HCT116 (cell line): ENCODE measurements around the gene CMTM2. TPM values are rescaled to one million over a fixed set of nuclear protein-coding genes. Genes with fewer than 3 reads are reported as not detected.

ENCODE experiments used
- ATAC-seq: fragments of 200-7000 bp; cut with Tn5 transposase; 2 replicates; pipeline ENCODE4 v1.9.1; 2020; ENCODE audit warnings: mild to moderate bottlenecking, moderate library complexity
- BruUV-seq: library from RNA; stranded (reverse); fragments of 400-500 nt; replicated peaks from 2 replicates; lab custom pipeline; 2021; lab: Mats Ljungman, UMichigan
- CTCF ChIA-PET: fragments of 300-600 bp; sonication (Branson Sonifier 250); formaldehyde crosslinking; loops from one replicate; lab custom pipeline; 2021; ENCODE audit warnings: antibody characterized with exemption; lab: Charles Lee
- POLR2A ChIA-PET: fragments of 300-600, 350-600 bp; sonication (Branson Sonifier 250); formaldehyde crosslinking; loops from one replicate; lab custom pipeline; 2021; ENCODE audit warnings: antibody characterized with exemption; lab: Charles Lee
- RAD21 ChIA-PET, 2 experiments: fragments of 300-600 bp; sonication (Branson Sonifier 250); formaldehyde crosslinking; loops; one replicate each; lab custom pipeline; 2023; ENCODE audit warnings: low total read pairs in 2 of 2; ENCODE audit not compliant: uncharacterized antibody in 2 of 2, unreplicated experiment in 2 of 2, low non-redundant PET in 1 of 2; lab: Charles Lee
- DNase-seq: peaks from one replicate; pipeline ENCODE4 v3.0.0-alpha.2; 2010; ENCODE audit warnings: low read depth, low spot score
- H2AFZ ChIP-seq: fragments of 200-600 bp; shearing (Covaris generic), sonication (generic); 2 replicates; pipeline ENCODE4 v1.6.1; 2017; ENCODE audit warnings: low read depth, mixed run types, mixed read lengths, antibody characterized with exemption, low read length; ENCODE audit not compliant: poor library complexity, severe bottlenecking
- H3K27ac ChIP-seq: 2 replicates; pipeline ENCODE4 v1.5.1; 2012; ENCODE audit warnings: low read depth, low read length
- H3K27me3 ChIP-seq: fragments of 200-600 bp; sonication (generic); 2 replicates; pipeline ENCODE4 v1.6.1; 2016; ENCODE audit warnings: mixed run types, low read length, mixed read lengths; ENCODE audit not compliant: insufficient read depth
- H3K36me3 ChIP-seq, 2 experiments: fragments of 200-500 bp in 1 of 2; fragments of 200-600 bp in 1 of 2; sonication (Bioruptor generic) in 1 of 2; sonication (generic) in 1 of 2; 2 replicates each; pipeline versions ENCODE4 v1.5.1 to v1.6.1; 2014 to 2016; ENCODE audit warnings: low read length in 2 of 2, inconsistent platforms in 1 of 2, mixed read lengths in 1 of 2, mixed run types in 1 of 2; ENCODE audit not compliant: insufficient read depth in 2 of 2, control insufficient read depth in 1 of 2
- H3K4me1 ChIP-seq, 2 experiments: fragments of 200-600 bp in 1 of 2; sonication (generic) in 1 of 2; 2 replicates each; pipeline versions ENCODE4 v1.5.1 to v1.6.1; 2012 to 2017; ENCODE audit warnings: low read length in 2 of 2, inconsistent platforms in 1 of 2, mild to moderate bottlenecking in 1 of 2, mixed read lengths in 1 of 2, mixed run types in 1 of 2, moderate library complexity in 1 of 2; ENCODE audit not compliant: insufficient read depth in 2 of 2, control insufficient read depth in 1 of 2
- H3K4me2 ChIP-seq: fragments of 200-600 bp; sonication (generic); 2 replicates; pipeline ENCODE4 v1.6.1; 2017; ENCODE audit warnings: mixed run types, low read length, mixed read lengths
- H3K4me3 ChIP-seq, 2 experiments: fragments of 200-600 bp in 1 of 2; sonication (generic) in 1 of 2; replicated peaks in 1 of 2; 2 replicates each; pipeline ENCODE4 v1.5.1; 2011 to 2016; ENCODE audit warnings: low read length in 2 of 2, control low read depth in 1 of 2, low read depth in 1 of 2, mild to moderate bottlenecking in 1 of 2, mixed read lengths in 1 of 2, mixed run types in 1 of 2
- H3K79me2 ChIP-seq: fragments of 200-600 bp; sonication (generic); 2 replicates; pipeline ENCODE4 v1.6.1; 2017; ENCODE audit warnings: mild to moderate bottlenecking, mixed run types, low read length, moderate library complexity, mixed read lengths; ENCODE audit not compliant: insufficient read depth
- H3K9ac ChIP-seq: fragments of 200-600 bp; sonication (generic); 2 replicates; pipeline ENCODE4 v1.6.1; 2016; ENCODE audit warnings: low read length, mixed read lengths
- H3K9me2 ChIP-seq: fragments of 200-600 bp; sonication (generic), shearing (Covaris generic); 2 replicates; pipeline ENCODE4 v1.6.1; 2017; ENCODE audit warnings: mixed run types, mild to moderate bottlenecking, moderate library complexity; ENCODE audit not compliant: insufficient read depth
- H3K9me3 ChIP-seq, 2 experiments: fragments of 200-500 bp in 1 of 2; fragments of 200-600 bp in 1 of 2; sonication (Bioruptor generic) in 1 of 2; sonication (generic) in 1 of 2; 2 replicates each; pipeline ENCODE4 v1.6.1; 2014 to 2017; ENCODE audit warnings: low read length in 2 of 2, mixed read lengths in 2 of 2, inconsistent platforms in 1 of 2, low read depth in 1 of 2, mild to moderate bottlenecking in 1 of 2, mixed run types in 1 of 2, moderate library complexity in 1 of 2; ENCODE audit not compliant: control insufficient read depth in 1 of 2, insufficient read depth in 1 of 2
- H4K20me1 ChIP-seq: fragments of 200-600 bp; sonication (generic), shearing (Covaris generic); 2 replicates; pipeline ENCODE4 v1.6.1; 2017; ENCODE audit warnings: mixed run types, mild to moderate bottlenecking, moderate library complexity; ENCODE audit not compliant: insufficient read depth
- CEBPB ChIP-seq: IDR thresholded peaks from 2 replicates; pipeline ENCODE4 v1.6.1; 2012; ENCODE audit warnings: low read depth
- ELF1 ChIP-seq: IDR thresholded peaks from 2 replicates; pipeline ENCODE4 v1.6.1; 2012; ENCODE audit warnings: low read depth, borderline replicate concordance
- EZH2 ChIP-seq: fragments of 200-600 bp; sonication (generic); IDR thresholded peaks from 2 replicates; pipeline ENCODE4 v1.6.1; 2017; ENCODE audit warnings: antibody characterized with exemption, mixed run types
- POLR2A ChIP-seq: IDR thresholded peaks from 2 replicates; pipeline ENCODE4 v1.7.0; 2011; ENCODE audit warnings: borderline replicate concordance; ENCODE audit not compliant: insufficient read depth, insufficient read length; ENCODE audit errors: extremely low read depth
- POLR2AphosphoS5 ChIP-seq: IDR thresholded peaks from 2 replicates; pipeline ENCODE4 v1.6.1; 2011; ENCODE audit warnings: mild to moderate bottlenecking, low read depth, low read length, moderate library complexity
- RAD21 ChIP-seq: IDR thresholded peaks from 2 replicates; pipeline ENCODE4 v1.6.1; 2012; ENCODE audit warnings: low read depth, mild to moderate bottlenecking
- SIN3A ChIP-seq: IDR thresholded peaks from 2 replicates; pipeline ENCODE4 v1.6.1; 2012; ENCODE audit warnings: low read depth
- SP1 ChIP-seq: IDR thresholded peaks from 2 replicates; pipeline ENCODE4 v1.6.1; 2012; ENCODE audit warnings: low read depth
- SRF ChIP-seq: IDR thresholded peaks from 2 replicates; pipeline ENCODE4 v1.6.1; 2012; ENCODE audit warnings: low read depth
- ZNF274 ChIP-seq: fragments of 200-500 bp; sonication (Bioruptor generic); IDR thresholded peaks from 2 replicates; pipeline ENCODE4 v1.6.1; 2014; ENCODE audit warnings: mild to moderate bottlenecking, low read depth, low read length, inconsistent platforms
- intact Hi-C: fragments of 100-400 bp; cut with micrococcal nuclease; formaldehyde crosslinking; loops from 2 replicates; pipeline ENCODE4 v1.10.0; 2022
- total RNA-seq: library from RNA; stranded (reverse); gene quantifications from one replicate; pipeline ENCODE4 v1.2.1, GENCODE V29; 2021; ENCODE audit not compliant: unreplicated experiment

Gene CMTM2
- total RNA-seq, 1 experiment from 2014 or later, result 0.42 TPM

DNA sequence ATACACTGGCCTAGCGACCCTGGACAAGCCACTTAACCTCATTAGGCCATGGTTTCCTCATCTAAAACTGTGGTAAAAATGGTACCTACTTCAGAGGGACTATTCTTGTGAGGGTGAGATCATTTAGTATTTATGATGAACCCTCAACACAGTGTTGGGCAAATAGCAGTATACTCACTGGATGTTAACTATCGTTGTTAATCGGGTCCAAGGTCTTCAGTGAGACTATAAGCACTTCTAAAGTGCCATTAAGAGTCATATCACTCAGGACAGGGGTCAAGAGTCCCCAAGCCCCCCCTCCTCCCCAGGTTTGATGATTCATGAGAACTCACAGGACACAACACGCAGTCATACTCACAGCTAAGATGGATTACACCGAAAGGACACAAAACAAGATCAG, 40.4 kb upstream of the CMTM2 start (continued):
- TF ChIP-seq ZNF274 (no peak), POLR2A (no peak)

DNA sequence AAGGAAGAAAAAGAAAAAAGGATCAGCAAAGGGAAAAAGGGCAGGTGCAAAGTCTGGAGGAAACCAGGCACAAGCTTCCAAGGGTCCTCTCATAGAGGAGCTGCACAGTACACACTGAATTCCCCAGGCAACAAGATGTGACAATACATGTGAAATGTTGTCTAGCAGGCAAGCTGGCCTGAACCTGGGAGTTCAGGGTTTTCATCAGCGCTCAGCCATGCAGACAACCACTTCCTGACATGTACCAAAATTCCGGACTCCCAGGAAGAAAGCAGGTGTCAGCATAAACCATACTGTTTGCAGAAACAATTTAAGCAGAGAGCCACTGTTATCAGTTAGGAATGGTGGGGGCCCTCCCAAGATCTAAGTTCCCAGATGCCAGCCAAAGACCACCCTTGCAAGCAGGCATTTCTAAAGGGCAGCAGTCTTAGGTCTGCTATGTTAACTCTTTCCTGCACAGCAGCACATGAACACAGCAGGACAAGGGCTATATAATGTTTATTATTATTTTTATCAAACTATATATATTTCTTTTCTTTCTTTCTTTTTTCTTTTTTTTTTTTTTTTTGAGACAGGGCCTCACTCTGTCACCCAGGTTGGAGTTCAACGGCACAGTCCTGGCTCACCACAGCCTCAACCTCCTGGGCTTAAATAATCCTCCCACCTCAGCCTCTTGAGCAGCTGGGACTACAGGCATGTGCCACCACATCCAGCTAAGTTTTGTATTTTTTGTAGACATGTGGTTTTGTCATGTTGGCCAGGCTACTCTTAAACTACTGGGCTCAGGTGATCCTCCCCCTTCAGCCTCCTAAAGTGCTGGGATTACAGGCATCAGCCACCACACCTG, 39.4 kb upstream of the CMTM2 start:
- CTCF ChIA-PET, result interaction anchor here (0.7 kb wide), 1 partner anchor 18 kb away, joined by 3 read pairs; no protein-coding TSS in a partner anchor
- no peak overlapping the region for H3K27ac ChIP-seq

More for the DNA sequence above, 39.4 kb upstream of the CMTM2 start:
- Histone ChIP-seq H3K79me2 (no peaks in the 10 kb centered on the region), H3K4me1 (no peaks in the 10 kb centered on the region), H2AFZ (no peak overlapping the region), H3K9me2 (no peaks in the 10 kb centered on the region), H4K20me1 (no peaks in the 10 kb centered on the region), H3K27me3 (no peaks in the 10 kb centered on the region), H3K4me3 (no peak overlapping the region), H3K36me3 (no peaks in the 10 kb centered on the region; a peak in 1 of 4 replicates), H3K9me3 (no peaks in the 10 kb centered on the region), H3K4me2 (no peak overlapping the region), H3K9ac (no peak overlapping the region)
- ATAC-seq (no peak), DNase-seq (no peak)
- TF ChIP-seq EZH2 (no peak), ELF1 (no peak), POLR2AphosphoS5 (no peak), RAD21 (no peak), POLR2A (no peak), SP1 (no peak), SRF (no peak), SIN3A (no peak), CEBPB (no peak)
- intact Hi-C loops, result no loop called here
- ChIA-PET RAD21 (no interaction called here), POLR2A (no interaction called here)
- BruUV-seq, result no TSS peak
